Activated CD8-positive, alpha-beta T cell treated with anti-CD3 and anti-CD28 coated beads for 36 hours (primary cell): ENCODE measurements around the gene GPR62. TPM values are rescaled to one million over a fixed set of nuclear protein-coding genes. Genes with fewer than 3 reads are reported as not detected.
"Not testable (repeated sequence)": the region's sequence is repeated elsewhere in the genome, so short reads cannot be mapped to it uniquely, and the experiment has no call there.

Experiments used
- ATAC-seq: fragments of 200-7000 bp; cut with Tn5 transposase; one replicate; pipeline ENCODE4 v1.10.0; 2021; ENCODE audit warnings: mild to moderate bottlenecking, moderate library complexity
- CTCF ChIA-PET: fragments of 350-600 bp; sonication (Branson Sonifier 250); formaldehyde crosslinking; loops from one replicate; lab custom pipeline; 2021; ENCODE audit warnings: antibody characterized with exemption; lab: Charles Lee
- POLR2A ChIA-PET: fragments of 350-600 bp; sonication (Branson Sonifier 250); formaldehyde crosslinking; loops from one replicate; lab custom pipeline; 2021; ENCODE audit warnings: antibody characterized with exemption; lab: Charles Lee
- DNase-seq: peaks from one replicate; pipeline ENCODE4 v3.0.0-alpha.2; 2020
- H3K27ac Mint-ChIP-seq: one replicate; pipeline ENCODE4 v1.8.0; 2021; ENCODE audit warnings: mild to moderate bottlenecking, mixed read lengths
- H3K27me3 Mint-ChIP-seq: one replicate; pipeline ENCODE4 v1.8.0; 2021; ENCODE audit warnings: mixed read lengths
- H3K36me3 Mint-ChIP-seq: one replicate; pipeline ENCODE4 v1.8.0; 2021; ENCODE audit warnings: low read depth, mixed read lengths
- H3K4me1 Mint-ChIP-seq: one replicate; pipeline ENCODE4 v1.8.0; 2021; ENCODE audit warnings: low read depth, mixed read lengths
- H3K4me3 Mint-ChIP-seq: one replicate; pipeline ENCODE4 v1.8.0; 2021; ENCODE audit warnings: mild to moderate bottlenecking, moderate library complexity, mixed read lengths
- H3K9me3 Mint-ChIP-seq: one replicate; pipeline ENCODE4 v1.8.0; 2021; ENCODE audit warnings: mixed read lengths
- intact Hi-C: fragments of 100-400 bp; cut with micrococcal nuclease; formaldehyde crosslinking; loops from one replicate; pipeline ENCODE4 v1.10.0; 2022
- total RNA-seq, 2 experiments: library from RNA; stranded (reverse); gene quantifications; one replicate each; pipeline ENCODE4 v1.2.3, GENCODE V29; 2021
- TF ChIP-seq, protein P1 (sequence below): fragments of 200-600 bp; IDR thresholded peaks from one replicate; pipeline ENCODE4 v1.8.0; 2022; ENCODE audit warnings: antibody characterized with exemption, mild to moderate bottlenecking

The GPR62 gene
- total RNA-seq, 2 experiments from 2014 or later: not detected

DNA sequence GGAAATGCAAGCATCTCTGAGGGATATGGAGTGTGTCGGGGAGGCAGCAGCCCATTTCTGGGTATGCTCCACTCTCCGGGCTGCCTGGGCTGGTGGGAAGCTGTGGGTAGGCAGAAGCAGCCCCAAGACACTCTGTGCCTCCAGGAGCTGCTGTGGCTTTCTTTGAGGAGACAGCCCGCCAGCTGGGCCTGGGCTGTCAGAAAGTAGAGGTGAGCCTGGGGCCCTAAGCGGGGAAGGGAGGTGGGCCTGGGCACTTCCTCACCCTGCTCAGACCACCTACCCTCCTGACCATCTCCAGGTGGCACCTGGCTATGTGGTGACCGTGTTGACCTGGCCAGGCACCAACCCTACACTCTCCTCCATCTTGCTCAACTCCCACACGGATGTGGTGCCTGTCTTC, 29.9 kb downstream of the GPR62 start:
- H3K36me3 Mint-ChIP-seq: peaks cover 6% of the 10 kb centered on the region
- peaks cover 21% of the 10 kb centered on the region for H3K4me1 Mint-ChIP-seq
- peak overlapping the region; percentile 53 for H3K27ac Mint-ChIP-seq
- ChIA-PET CTCF (interaction anchor here (3.6 kb wide), 1 partner anchor 12 kb away, joined by 40 read pairs; the partner anchor contains the start of genes ABHD14A and ABHD14B), POLR2A (interaction anchor here (4.0 to 14.5 kb wide), 2 partner anchors 8 to 11 kb away, joined by 43 to 267 read pairs; partner anchors contain the start of genes ABHD14A, ABHD14B and RPL29)
- H3K9me3 Mint-ChIP-seq: no peaks in the 10 kb centered on the region
- DNase-seq: no peak
- no peaks in the 10 kb centered on the region for H3K27me3 Mint-ChIP-seq
- intact Hi-C loops: no loop called here
- TF ChIP-seq, protein P1, sequence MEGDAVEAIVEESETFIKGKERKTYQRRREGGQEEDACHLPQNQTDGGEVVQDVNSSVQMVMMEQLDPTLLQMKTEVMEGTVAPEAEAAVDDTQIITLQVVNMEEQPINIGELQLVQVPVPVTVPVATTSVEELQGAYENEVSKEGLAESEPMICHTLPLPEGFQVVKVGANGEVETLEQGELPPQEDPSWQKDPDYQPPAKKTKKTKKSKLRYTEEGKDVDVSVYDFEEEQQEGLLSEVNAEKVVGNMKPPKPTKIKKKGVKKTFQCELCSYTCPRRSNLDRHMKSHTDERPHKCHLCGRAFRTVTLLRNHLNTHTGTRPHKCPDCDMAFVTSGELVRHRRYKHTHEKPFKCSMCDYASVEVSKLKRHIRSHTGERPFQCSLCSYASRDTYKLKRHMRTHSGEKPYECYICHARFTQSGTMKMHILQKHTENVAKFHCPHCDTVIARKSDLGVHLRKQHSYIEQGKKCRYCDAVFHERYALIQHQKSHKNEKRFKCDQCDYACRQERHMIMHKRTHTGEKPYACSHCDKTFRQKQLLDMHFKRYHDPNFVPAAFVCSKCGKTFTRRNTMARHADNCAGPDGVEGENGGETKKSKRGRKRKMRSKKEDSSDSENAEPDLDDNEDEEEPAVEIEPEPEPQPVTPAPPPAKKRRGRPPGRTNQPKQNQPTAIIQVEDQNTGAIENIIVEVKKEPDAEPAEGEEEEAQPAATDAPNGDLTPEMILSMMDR: no peak
- no peak for ATAC-seq
- peak overlapping the region; percentile 13 for H3K4me3 Mint-ChIP-seq

DNA sequence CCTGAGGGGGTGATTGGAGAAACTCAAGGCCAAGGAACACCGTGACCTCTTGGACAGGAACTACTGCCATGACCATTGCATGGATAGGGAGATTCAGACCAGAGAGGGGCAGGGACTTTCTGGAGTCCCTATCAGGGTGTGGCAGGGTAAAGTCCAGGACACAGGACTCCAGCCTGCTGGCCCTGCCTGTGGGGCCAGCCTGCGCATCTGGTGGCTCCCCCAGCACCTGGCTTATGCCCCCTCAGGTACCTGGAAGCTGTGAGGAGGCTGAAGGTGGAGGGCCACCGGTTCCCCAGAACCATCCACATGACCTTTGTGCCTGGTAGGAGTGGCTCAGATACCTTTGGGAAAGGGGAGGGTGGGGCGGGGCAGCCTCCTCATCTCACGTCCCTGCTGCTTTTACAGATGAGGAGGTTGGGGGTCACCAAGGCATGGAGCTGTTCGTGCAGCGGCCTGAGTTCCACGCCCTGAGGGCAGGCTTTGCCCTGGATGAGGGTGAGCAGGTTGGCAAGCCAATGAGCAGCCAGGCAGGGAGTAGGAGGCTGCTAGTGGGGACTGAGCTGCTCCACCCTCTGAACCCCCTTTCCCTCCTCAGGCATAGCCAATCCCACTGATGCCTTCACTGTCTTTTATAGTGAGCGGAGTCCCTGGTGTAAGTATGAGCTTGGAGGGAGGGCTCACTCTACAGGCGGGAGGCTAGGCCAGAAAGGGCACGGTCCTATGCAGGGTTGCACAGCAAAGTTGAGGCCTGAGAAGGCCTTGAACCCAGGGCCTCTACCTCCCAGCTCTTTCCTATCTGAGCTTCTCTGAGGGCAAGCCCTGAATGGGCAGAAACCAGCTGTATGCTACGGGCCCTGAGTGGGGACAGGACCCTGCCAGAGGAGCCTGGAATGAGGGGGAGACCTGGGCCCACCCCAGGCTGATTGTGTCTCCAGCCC, 31.1 kb downstream of the GPR62 start:
- no peak overlapping the region for H3K27ac Mint-ChIP-seq
- H3K36me3 Mint-ChIP-seq: peaks cover 9% of the 10 kb centered on the region
- intact Hi-C loops: no loop called here
- H3K4me3 Mint-ChIP-seq: no peak overlapping the region
- POLR2A ChIA-PET: interaction anchor here (1.0 to 14.5 kb wide), 3 partner anchors 7 to 44 kb away, joined by 4 to 267 read pairs (median 4); partner anchors contain the start of genes ABHD14B, PARP3, RPL29 and RRP9
- ATAC-seq: no peak
- TF ChIP-seq, protein P1: no peak
- CTCF ChIA-PET: interaction anchor here (1.1 to 1.3 kb wide), 2 partner anchors 13 to 44 kb away, joined by 3 to 4 read pairs; partner anchors contain the start of genes ABHD14B and PARP3
- peaks cover 17% of the 10 kb centered on the region for H3K4me1 Mint-ChIP-seq
- no peaks in the 10 kb centered on the region for H3K9me3 Mint-ChIP-seq
- DNase-seq: no peak
- H3K27me3 Mint-ChIP-seq: no peaks in the 10 kb centered on the region

DNA sequence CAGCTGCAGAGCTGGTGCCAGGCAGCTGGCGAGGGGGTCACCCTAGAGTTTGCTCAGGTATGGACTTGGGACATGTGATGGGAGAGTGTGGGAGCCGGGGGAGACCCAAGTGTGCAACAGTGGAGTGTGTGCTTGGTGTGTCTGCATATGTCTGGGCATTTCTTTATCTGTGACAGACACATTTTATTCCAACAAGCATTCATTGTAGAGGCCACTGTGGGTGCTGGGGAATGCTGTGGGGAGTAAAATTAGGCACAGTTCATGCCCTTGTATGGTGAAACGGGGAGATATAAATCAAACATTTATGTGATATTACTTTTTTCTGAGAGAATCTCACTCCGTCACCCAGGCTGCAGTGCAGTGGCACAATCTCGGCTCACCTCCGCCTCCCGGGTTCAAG, 32.4 kb downstream of the GPR62 start:
- DNase-seq (no peak), ATAC-seq (no peak)
- peak overlapping the region; percentile 17 for H3K27ac Mint-ChIP-seq
- intact Hi-C loops: no loop called here
- peaks cover 22% of the 10 kb centered on the region for H3K4me1 Mint-ChIP-seq
- no peaks in the 10 kb centered on the region for H3K27me3 Mint-ChIP-seq
- TF ChIP-seq, protein P1: no peak
- ChIA-PET CTCF (interaction anchor here (1.3 kb wide), 1 partner anchor 14 kb away, joined by 4 read pairs; the partner anchor contains the start of gene ABHD14B), POLR2A (interaction anchor here (14.5 kb wide), 1 partner anchor 6 kb away, joined by 267 read pairs; the partner anchor contains the start of gene RPL29)
- H3K36me3 Mint-ChIP-seq: peaks cover 17% of the 10 kb centered on the region
- H3K4me3 Mint-ChIP-seq: no peak overlapping the region
- no peaks in the 10 kb centered on the region for H3K9me3 Mint-ChIP-seq

DNA sequence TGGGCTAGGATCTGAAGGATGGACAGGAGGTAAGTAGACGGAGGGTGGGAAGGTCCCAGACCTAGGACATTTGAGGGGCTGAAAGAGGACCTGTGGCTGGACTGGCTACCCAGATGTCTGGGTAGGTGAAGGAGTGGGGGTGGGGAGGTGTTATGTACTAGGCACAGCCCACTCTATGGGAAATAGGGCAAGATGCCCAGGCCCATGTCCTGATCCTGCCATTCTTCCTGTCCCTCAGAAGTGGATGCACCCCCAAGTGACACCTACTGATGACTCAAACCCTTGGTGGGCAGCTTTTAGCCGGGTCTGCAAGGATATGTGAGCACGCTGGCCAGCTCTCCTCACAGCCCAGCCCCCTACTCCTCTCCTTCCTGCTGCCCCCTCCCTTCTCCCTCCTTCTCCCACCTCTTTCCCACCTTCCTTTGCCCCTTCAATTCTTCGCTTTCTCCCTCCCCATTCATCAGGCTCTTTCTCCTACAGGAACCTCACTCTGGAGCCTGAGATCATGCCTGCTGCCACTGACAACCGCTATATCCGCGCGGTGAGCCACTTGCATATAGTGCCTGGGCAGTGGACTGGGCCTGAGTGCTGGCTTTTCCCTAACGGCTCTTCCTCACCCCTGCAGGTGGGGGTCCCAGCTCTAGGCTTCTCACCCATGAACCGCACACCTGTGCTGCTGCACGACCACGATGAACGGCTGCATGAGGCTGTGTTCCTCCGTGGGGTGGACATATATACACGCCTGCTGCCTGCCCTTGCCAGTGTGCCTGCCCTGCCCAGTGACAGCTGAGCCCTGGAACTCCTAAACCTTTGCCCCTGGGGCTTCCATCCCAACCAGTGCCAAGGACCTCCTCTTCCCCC, 33.3 kb downstream of the GPR62 start:
- ChIA-PET CTCF (no interaction called here), POLR2A (no interaction called here)
- H3K27ac Mint-ChIP-seq: peak overlapping the region; percentile 36
- H3K27me3 Mint-ChIP-seq: no peaks in the 10 kb centered on the region
- intact Hi-C loops: no loop called here
- TF ChIP-seq, protein P1: no peak
- DNase-seq: no peak
- no peak for ATAC-seq
- no peak overlapping the region for H3K4me3 Mint-ChIP-seq
- H3K9me3 Mint-ChIP-seq: no peaks in the 10 kb centered on the region
- peaks cover 22% of the 10 kb centered on the region for H3K36me3 Mint-ChIP-seq
- H3K4me1 Mint-ChIP-seq: peaks cover 27% of the 10 kb centered on the region

DNA sequence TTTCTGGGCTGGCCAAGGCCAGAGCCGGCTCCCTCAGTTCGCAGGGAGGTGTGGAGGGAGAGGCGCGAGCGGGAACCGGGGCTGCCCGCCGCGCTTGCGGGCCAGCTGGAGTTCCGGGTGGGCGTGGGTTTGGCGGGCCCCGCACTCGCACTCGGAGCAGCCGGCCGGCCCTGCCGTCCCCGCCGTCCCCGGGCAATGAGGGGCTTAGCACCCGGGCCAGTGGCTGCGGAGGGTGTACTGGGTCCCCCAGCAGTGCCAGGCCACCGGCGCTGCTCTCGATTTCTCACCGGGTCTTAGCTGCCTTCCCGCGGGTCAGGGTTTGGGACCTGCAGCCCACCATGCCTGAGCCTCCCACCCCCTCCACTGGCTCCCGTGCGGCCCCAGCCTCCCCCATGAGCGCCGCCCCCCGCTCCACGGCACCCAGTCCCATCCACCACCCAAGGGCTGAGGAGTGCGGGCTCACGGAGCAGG, 35.4 kb downstream of the GPR62 start:
- ATAC-seq, H3K27me3 Mint-ChIP-seq, intact Hi-C loops, H3K4me3 Mint-ChIP-seq, DNase-seq, H3K27ac Mint-ChIP-seq, H3K9me3 Mint-ChIP-seq: not testable (repeated sequence)
- POLR2A ChIA-PET: interaction anchor here (1.5 to 7.1 kb wide), 4 partner anchors 10 to 277 kb away, joined by 3 to 267 read pairs (median 16); partner anchors contain the start of genes ABHD14A, ABHD14B, ACY1 and DUSP7
- CTCF ChIA-PET: interaction anchor here (0.7 to 2.6 kb wide), 3 partner anchors 7 to 321 kb away, joined by 3 to 21 read pairs (median 4); partner anchors contain the start of gene ACY1
- H3K4me1 Mint-ChIP-seq: peaks cover 26% of the 10 kb centered on the region
- H3K36me3 Mint-ChIP-seq: peaks cover 42% of the 10 kb centered on the region
